ENCODE measurements around the gene APOBEC2. TPM values are rescaled to one million over a fixed set of nuclear protein-coding genes. Genes with fewer than 3 reads are reported as not detected.
A peak's percentile ranks its signal among the peaks of the same experiment; 100 is the strongest.

The APOBEC2 gene
- polyA plus RNA-seq, 3 donors, result 0.22 to 0.82 (median 0.26) TPM

GRCh38 chr6:41051873-41052272 lies 1.1 kb upstream of the APOBEC2 start:
- no peak for DNase-seq (ENCODE audit: extremely low read depth in 1 of 11, low read depth in 9 of 11, low spot score in 4 of 11)

GRCh38 chr6:41054511-41054910 lies 1.5 kb downstream of the APOBEC2 start:
- DNase-seq (ENCODE audit: extremely low read depth in 1 of 11, low read depth in 9 of 11, low spot score in 4 of 11), result no peak

- no peak for DNase-seq (ENCODE audit: extremely low read depth in 1 of 11, low read depth in 9 of 11, low spot score in 4 of 11)
Observed at GRCh38 chr6:41055149-41055548, 2.1 kb downstream of the APOBEC2 start.

- no peak for DNase-seq (ENCODE audit: extremely low read depth in 1 of 11, low read depth in 9 of 11, low spot score in 4 of 11)
Observed at GRCh38 chr6:41056768-41057490, 3.9 kb downstream of the APOBEC2 start.

GRCh38 chr6:41058783-41059181 lies 5.8 kb downstream of the APOBEC2 start:
- no peak for DNase-seq (ENCODE audit: extremely low read depth in 1 of 11, low read depth in 9 of 11, low spot score in 4 of 11)

GRCh38 chr6:41059556-41059955 lies 6.6 kb downstream of the APOBEC2 start:
- no peak for DNase-seq (ENCODE audit: extremely low read depth in 1 of 11, low read depth in 9 of 11, low spot score in 4 of 11)

- no peak for DNase-seq (ENCODE audit: extremely low read depth in 1 of 11, low read depth in 9 of 11, low spot score in 4 of 11)
Observed at GRCh38 chr6:41061196-41061726, 8.3 kb downstream of the APOBEC2 start.

GRCh38 chr6:41062056-41062455 lies 9.1 kb downstream of the APOBEC2 start:
- no peak for DNase-seq (ENCODE audit: extremely low read depth in 1 of 11, low read depth in 9 of 11, low spot score in 4 of 11)

- DNase-seq (ENCODE audit: extremely low read depth in 1 of 11, low read depth in 9 of 11, low spot score in 4 of 11), result no peak
Observed at GRCh38 chr6:41063884-41064285, 10.9 kb downstream of the APOBEC2 start.

GRCh38 chr6:41064841-41065240 lies 11.8 kb downstream of the APOBEC2 start:
- no peak for DNase-seq (ENCODE audit: extremely low read depth in 1 of 11, low read depth in 9 of 11, low spot score in 4 of 11)

- no peak for DNase-seq (ENCODE audit: extremely low read depth in 1 of 11, low read depth in 9 of 11, low spot score in 4 of 11)
Observed at GRCh38 chr6:41065550-41066026, 12.6 kb downstream of the APOBEC2 start.

- peak in 9 of 11 donors; percentile 51 to 81 (median 72) for DNase-seq (ENCODE audit: extremely low read depth in 1 of 11, low read depth in 9 of 11, low spot score in 4 of 11)
Observed at GRCh38 chr6:41066867-41067304, 13.9 kb downstream of the APOBEC2 start.

GRCh38 chr6:41071501-41071922 lies 18.5 kb downstream of the APOBEC2 start:
- peak in 5 of 11 donors; percentile 69 to 87 (median 78) for DNase-seq (ENCODE audit: extremely low read depth in 1 of 11, low read depth in 9 of 11, low spot score in 4 of 11)

- DNase-seq (ENCODE audit: extremely low read depth in 1 of 11, low read depth in 9 of 11, low spot score in 4 of 11), result peak; percentile 99 to 100 (median 99)
Observed at GRCh38 chr6:41071923-41072835, 19.2 kb downstream of the APOBEC2 start, which contains the start of gene OARD1. Gene OARD1 (minus strand): TSS chr6:41072356. CDS start chr6:41071634, 722 bp downstream.

- no peak for DNase-seq (ENCODE audit: extremely low read depth in 1 of 11, low read depth in 9 of 11, low spot score in 4 of 11)
Observed at GRCh38 chr6:41072836-41073202, 19.8 kb downstream of the APOBEC2 start, which contains the start of gene NFYA. Gene NFYA (plus strand): TSS chr6:41072974. CDS start chr6:41079090, 6,116 bp downstream.

GRCh38 chr6:41073203-41073967 lies 20.4 kb downstream of the APOBEC2 start:
- DNase-seq (ENCODE audit: extremely low read depth in 1 of 11, low read depth in 9 of 11, low spot score in 4 of 11), result peak; percentile 69 to 88 (median 82)

GRCh38 chr6:41073968-41074691 lies 21.1 kb downstream of the APOBEC2 start:
- DNase-seq (ENCODE audit: extremely low read depth in 1 of 11, low read depth in 9 of 11, low spot score in 4 of 11), result peak in 3 of 11 donors; percentile 30 to 33 (median 33)

All from renal cortex interstitium (tissue), 11 donors.